Prostate gland (tissue), 2 donors: Measurements from ENCODE around the gene OBSL1. TPM values are rescaled to one million over a fixed set of nuclear protein-coding genes. Genes with fewer than 3 reads are reported as not detected.

Experiments used
- DNase-seq: peaks from one replicate; pipeline ENCODE4 v3.0.0-alpha.2; 2019; ENCODE audit warnings: low spot score
- H3K27ac ChIP-seq, 2 donors: fragments of 200-600 bp; sonication (generic); 2 replicates each; pipeline ENCODE4 v1.5.1; 2017 to 2019
- H3K27me3 ChIP-seq: fragments of 200-600 bp; sonication (generic); replicated peaks from 2 replicates; pipeline ENCODE4 v1.5.1; 2019; ENCODE audit not compliant: insufficient read depth
- H3K36me3 ChIP-seq, 2 donors: fragments of 200-600 bp; sonication (generic); 1 replicate in 1 of 2; 2 replicates in 1 of 2; pipeline versions ENCODE4 v1.5.1 to v1.8.1; 2017 to 2019
- H3K4me1 ChIP-seq: fragments of 200-600 bp; sonication (generic); replicated peaks from 2 replicates; pipeline ENCODE4 v1.5.1; 2019
- H3K4me3 ChIP-seq, 2 donors: fragments of 200-600 bp; sonication (generic); 2 replicates each; pipeline ENCODE4 v1.5.1; 2017 to 2019
- H3K9me3 ChIP-seq: fragments of 200-600 bp; sonication (generic); 2 replicates; pipeline ENCODE4 v1.5.1; 2017
- CTCF ChIP-seq, 4 experiments: fragments of 200-600 bp in 2 of 4; fragments of 450-650 bp in 2 of 4; sonication (generic) in 2 of 4; IDR thresholded peaks; 1 replicate in 3 of 4; 2 replicates in 1 of 4; pipeline ENCODE4 v1.5.1; 2016 to 2019; ENCODE audit warnings: antibody characterized with exemption in 4 of 4, mild to moderate bottlenecking in 2 of 4, moderate library complexity in 2 of 4
- POLR2A ChIP-seq: fragments of 450-650 bp; IDR thresholded peaks from one replicate; pipeline ENCODE4 v1.6.1; 2016; ENCODE audit warnings: antibody characterized with exemption, mild to moderate bottlenecking
- POLR2AphosphoS5 ChIP-seq: sonication (generic); formaldehyde crosslinking; IDR thresholded peaks from one replicate; pipeline ENCODE4 v1.6.1; 2017; ENCODE audit warnings: antibody characterized with exemption
- WGBS: methylation state at CpG from one replicate; pipeline ENCODE4 v1.1.5; 2018; 5-methylcytosine and 5-hydroxymethylcytosine counted together
- intact Hi-C: fragments of 100-400 bp; cut with DNase I; formaldehyde crosslinking; loops from one replicate; pipeline ENCODE4 v1.14.2; 2022
- total RNA-seq, 2 donors: library from RNA; depleted of rRNA; stranded (reverse); fragments of >200 nt; gene quantifications; one replicate each; pipeline ENCODE4 v1.1.0, GENCODE V29; 2016

Gene OBSL1
- total RNA-seq, 2 donors from 2014 or later: 142 to 330 TPM

DNA sequence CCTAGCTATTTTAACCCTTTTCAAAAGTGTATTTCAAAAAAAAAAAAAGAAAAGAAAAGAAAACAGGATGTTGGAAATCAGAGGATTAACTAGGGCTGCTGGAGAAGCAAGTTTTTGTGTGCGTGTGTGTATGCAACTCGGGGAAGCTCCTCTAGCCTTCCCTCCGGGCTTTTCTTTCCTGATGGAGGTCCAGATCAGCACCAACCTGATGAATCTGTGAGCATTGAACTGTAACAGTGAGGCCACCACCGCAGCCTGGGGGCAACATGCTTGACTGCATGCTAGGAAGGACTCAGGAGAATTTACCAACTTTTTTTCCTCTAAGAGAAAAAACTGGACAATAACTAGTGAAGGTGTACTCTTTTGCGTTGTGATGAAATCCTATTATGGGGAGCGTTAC, 2.3 kb downstream of the OBSL1 start:
- DNase-seq: no peak
- WGBS: 81% methylated on average over 6 of the region's 6 CpGs
- H3K4me3 ChIP-seq: no peak overlapping the region
- no peaks in the 10 kb centered on the region for H3K27me3 ChIP-seq
- intact Hi-C loops: no loop called here
- no peaks in the 10 kb centered on the region for H3K36me3 ChIP-seq
- TF ChIP-seq CTCF (IDR thresholded peaks at IDR 0.05) (no peak), POLR2A (no peak), POLR2AphosphoS5 (no peak)
- no peak overlapping the region for H3K27ac ChIP-seq
- no peaks in the 10 kb centered on the region for H3K9me3 ChIP-seq
- H3K4me1 ChIP-seq: no peaks in the 10 kb centered on the region

- no peak overlapping the region for H3K27ac ChIP-seq
- H3K4me3 ChIP-seq: no peak overlapping the region
- H3K9me3 ChIP-seq: no peaks in the 10 kb centered on the region
- intact Hi-C loops: no loop called here
- no peaks in the 10 kb centered on the region for H3K27me3 ChIP-seq
- DNase-seq: no peak
- TF ChIP-seq CTCF (IDR thresholded peaks at IDR 0.05) (no peak), POLR2A (no peak), POLR2AphosphoS5 (no peak)
- no peaks in the 10 kb centered on the region for H3K36me3 ChIP-seq
- 84% methylated on average over 35 of the region's 35 CpGs for WGBS
- no peaks in the 10 kb centered on the region for H3K4me1 ChIP-seq
These were observed 3.5 kb downstream of the OBSL1 start for GRCh38 chr2:219567791-219568361.

DNA sequence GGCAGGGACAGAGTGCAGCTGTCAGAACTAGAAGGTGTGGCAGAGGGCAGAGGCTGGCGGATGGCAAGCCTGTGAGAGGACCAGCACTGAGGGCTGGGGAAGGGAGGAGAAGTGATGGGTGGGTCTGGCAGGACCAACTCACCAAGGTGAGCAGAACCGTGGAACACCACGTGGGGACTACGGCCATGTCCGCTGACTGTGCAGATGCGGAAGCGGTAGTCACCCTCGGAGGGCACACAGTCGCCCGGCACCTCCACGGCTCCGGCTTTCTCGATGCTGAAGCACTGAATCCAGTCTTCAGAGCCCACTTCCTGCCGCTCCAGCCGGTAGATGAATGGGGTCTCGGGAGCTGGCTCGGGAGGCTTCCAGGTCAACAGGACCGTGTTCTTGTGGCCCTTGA, 4.2 kb downstream of the OBSL1 start:
- peaks cover 0 to under 1% of the 10 kb centered on the region in 2 donors for H3K36me3 ChIP-seq
- H3K4me1 ChIP-seq: no peaks in the 10 kb centered on the region
- H3K27me3 ChIP-seq: no peaks in the 10 kb centered on the region
- no peak overlapping the region for H3K4me3 ChIP-seq
- intact Hi-C loops: no loop called here
- no peaks in the 10 kb centered on the region for H3K9me3 ChIP-seq
- TF ChIP-seq POLR2AphosphoS5 (no peak), POLR2A (no peak), CTCF (IDR thresholded peaks at IDR 0.05) (no peak)
- H3K27ac ChIP-seq: no peak overlapping the region
- 94% methylated on average over 18 of the region's 18 CpGs for WGBS
- no peak for DNase-seq

DNA sequence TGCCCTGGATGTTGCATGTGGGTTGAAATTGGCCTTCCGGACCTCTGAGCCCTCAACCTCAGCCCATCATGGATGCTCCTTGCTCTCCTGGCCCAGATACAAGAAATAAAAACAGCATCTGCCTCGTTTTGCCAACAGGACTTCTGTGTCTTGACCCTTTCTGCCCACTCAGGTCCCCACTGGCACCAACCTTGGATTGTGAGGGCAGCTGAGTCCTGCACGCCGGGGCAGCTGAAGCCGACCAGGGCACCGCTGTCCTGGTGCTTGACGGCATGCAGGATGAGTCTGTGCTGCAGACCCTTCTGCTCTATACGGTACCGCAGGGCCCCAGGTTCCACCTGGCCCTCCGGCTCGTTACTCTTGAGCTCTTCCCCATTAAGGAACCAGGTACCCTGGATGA, 4.7 kb downstream of the OBSL1 start:
- 89% methylated on average over 6 of the region's 11 CpGs for WGBS
- H3K27me3 ChIP-seq: no peaks in the 10 kb centered on the region
- intact Hi-C loops: no loop called here
- H3K36me3 ChIP-seq: peaks cover 0 to 3% of the 10 kb centered on the region in 2 donors
- no peak overlapping the region for H3K4me3 ChIP-seq
- no peak for DNase-seq
- no peaks in the 10 kb centered on the region for H3K9me3 ChIP-seq
- H3K4me1 ChIP-seq: no peaks in the 10 kb centered on the region
- TF ChIP-seq CTCF (IDR thresholded peaks at IDR 0.05) (no peak), POLR2AphosphoS5 (no peak), POLR2A (no peak)
- H3K27ac ChIP-seq: no peak overlapping the region
